ENCODE data around the gene SAMD8. TPM values are rescaled to one million over a fixed set of nuclear protein-coding genes. Genes with fewer than 3 reads are reported as not detected.

The SAMD8 gene
- 38.2 and 38.5 TPM in 2 replicates for total RNA-seq

GRCh38 chr10:75111365-75111906 lies at the start of gene SAMD8:
SAMD8 (plus strand) TSS chr10:75111656; CDS start chr10:75150529, 38,873 bp downstream.

GRCh38 chr10:75210282-75211006 lies 99.0 kb downstream of the SAMD8 start, which contains the start of gene VDAC2:
VDAC2 (plus strand) TSS chr10:75210796; CDS start chr10:75211159, 363 bp downstream.

Other genes with a start within 250 kb of the SAMD8 start
- gene VDAC2, start 99.1 kb downstream of the SAMD8 start, total RNA-seq = 113 and 130 TPM in 2 replicates
- gene COMTD1, start 124.3 kb downstream of the SAMD8 start, total RNA-seq = 6.5 and 8.9 TPM in 2 replicates

Measured in aortic smooth muscle cell (primary cell).